G401 (cell line): Measurements from ENCODE around the gene NTPCR. TPM values are rescaled to one million over a fixed set of nuclear protein-coding genes. Genes with fewer than 3 reads are reported as not detected.

Source experiments
- DNase-seq: peaks from one replicate; pipeline ENCODE4 v3.0.0-alpha.2; 2015; ENCODE audit warnings: low spot score
- in situ Hi-C: cut with HindIII; loops from 2 replicates; pipeline ENCODE4 v1.10.0; 2016; ENCODE audit warnings: low sequenced_read_pairs, mixed read lengths
- total RNA-seq: library from RNA; depleted of rRNA; stranded (reverse); fragments of >200 nt; shearing (Covaris generic); gene quantifications from 2 replicates; pipeline ENCODE4 v1.2.3, GENCODE V29; 2014

Gene NTPCR
- total RNA-seq, 1 experiment from 2014 or later, result 46.2 TPM

DNA sequence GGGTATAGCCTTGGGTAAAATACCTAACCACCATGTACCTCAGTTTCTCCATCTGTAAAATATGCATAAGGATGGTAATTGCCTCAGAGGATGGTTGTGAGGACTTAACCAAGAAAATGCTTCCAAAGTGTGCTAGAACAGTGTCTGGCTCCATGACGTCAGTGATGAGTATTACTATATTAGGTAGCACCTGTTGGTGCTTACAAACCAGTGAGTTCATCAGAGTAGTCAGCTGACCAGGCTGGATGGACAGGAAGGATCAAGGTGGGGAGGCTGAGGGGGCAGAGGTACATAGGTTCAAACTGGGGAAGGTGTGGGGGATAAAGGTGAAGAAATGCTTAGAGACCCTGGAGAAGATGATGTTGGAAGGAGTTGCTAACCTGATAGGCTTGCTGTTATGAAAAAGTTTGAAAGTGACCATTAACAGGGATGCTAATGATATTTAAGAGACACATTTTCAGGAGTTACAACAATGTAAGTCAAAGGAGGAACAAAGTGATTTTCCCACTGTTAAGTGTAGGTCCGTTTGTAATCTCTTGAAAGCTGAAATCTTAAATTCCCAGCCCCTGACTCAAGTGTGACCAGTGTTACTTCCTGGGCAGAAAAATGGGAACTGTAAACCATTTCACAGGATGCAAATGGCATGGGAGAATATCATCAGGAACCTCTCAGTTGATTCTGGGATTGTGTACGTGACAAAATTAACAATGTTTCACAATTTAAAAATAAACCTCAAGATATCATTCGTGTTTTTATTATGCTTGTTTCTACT is 4.4 kb downstream of the NTPCR start:
- in situ Hi-C loops, result no loop called here
- no peak for DNase-seq

DNA sequence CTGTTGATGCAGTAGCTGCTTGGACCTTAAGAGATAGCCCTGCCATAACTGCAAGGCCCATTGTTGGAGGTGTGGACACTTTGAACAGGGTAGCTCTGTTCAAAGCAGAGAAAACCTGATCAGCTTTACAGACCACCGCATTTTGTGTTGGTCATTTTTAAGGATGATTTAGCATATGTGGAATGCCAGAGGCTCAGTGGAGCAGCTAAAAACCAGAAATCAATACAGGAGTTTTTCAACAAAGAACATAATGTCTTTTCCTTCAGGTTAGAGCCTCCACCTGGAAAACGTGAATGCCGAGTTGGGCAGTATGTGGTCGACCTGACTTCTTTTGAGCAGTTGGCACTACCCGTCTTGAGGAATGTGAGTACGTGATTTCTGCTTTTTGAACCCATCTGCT is 5.7 kb downstream of the NTPCR start:
- no peak for DNase-seq
- in situ Hi-C loops, result no loop called here

DNA sequence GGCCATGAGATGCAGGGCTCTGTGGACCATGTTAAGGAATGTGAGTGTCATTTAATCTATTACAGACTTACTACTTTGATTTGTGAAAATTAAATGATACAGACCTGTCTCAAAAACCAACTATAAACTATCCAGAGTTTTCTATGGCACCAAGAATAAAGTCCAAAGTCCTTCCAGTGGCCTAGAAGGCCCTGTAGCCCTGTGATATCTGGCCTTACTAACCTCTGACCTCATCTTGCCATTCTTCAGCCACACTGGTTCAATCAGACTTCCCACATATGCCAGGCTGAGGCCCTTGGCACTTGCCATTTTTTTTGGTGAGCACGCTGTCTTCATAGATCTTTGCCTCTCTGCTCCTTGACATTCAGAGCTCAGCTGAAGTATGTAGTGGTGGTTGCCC is 7.7 kb downstream of the NTPCR start:
- in situ Hi-C loops, result no loop called here

DNA sequence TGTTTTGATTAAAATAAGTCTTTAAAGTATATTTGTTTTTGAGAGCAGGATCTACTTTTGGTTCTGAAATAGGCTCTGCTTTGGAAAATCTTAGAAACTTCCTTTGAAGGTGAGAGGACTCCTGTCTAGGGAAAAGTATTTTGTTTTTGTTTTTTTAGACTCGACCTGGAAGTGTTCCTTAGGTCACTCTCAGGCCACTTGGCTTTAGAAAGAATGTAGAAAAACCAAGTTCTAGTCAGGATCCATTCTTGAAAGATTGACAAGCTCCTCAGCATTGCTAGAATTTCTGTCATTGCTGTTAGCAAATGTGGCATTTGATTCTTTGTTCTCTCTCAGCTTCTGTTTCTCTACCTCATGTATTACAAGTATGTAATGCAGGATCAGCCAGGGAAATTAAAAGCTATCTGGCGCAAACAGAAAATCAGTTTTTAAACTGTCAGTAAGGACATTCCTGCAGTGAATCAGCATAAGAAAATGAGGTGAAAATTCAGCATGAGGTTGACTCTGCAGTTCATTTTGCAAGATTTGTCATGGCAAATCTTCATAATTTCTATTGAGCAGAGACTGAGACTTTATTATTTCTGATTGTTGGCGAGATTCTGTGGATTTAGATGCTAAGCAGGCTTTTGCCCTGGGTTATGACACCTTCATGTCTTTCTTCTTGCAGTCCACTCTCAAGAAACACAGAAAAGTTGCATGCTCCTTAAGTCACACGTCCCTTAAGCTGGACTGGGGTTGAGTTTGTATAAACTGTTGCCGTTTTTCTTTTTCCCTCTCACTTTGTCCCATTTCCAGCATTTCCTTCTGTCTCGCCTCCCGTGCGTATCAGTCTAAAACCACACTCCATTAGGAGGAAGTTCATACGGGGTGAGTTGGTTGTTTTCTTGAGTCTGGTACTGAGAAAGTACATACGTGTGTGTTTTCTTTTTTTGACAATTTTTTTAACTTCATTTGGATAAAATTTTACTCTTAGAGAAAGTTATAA is 12.6 kb downstream of the NTPCR start:
- no peak for DNase-seq
- in situ Hi-C loops, result no loop called here

More for the DNA sequence above, 7.7 kb downstream of the NTPCR start:
- no peak for DNase-seq

DNA sequence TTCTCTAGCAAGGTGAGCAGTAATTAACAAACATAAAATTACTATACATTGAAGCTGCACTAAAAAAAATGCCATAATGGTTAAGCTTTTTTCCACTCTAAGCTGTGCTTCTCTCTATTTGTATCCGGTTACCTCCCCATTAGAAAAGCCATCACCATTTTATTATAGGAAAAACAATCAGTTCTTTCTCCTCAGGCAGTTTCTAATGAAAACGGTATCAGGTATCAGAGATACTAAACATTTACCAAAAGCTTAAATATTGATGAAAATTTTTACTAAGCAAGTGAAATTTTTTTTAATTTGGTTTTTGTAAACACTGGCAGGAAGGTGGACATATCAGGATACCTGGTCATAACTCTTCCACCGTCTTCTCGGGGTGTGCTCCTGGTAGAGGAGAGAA is 14.2 kb downstream of the NTPCR start:
- in situ Hi-C loops, result no loop called here

DNA sequence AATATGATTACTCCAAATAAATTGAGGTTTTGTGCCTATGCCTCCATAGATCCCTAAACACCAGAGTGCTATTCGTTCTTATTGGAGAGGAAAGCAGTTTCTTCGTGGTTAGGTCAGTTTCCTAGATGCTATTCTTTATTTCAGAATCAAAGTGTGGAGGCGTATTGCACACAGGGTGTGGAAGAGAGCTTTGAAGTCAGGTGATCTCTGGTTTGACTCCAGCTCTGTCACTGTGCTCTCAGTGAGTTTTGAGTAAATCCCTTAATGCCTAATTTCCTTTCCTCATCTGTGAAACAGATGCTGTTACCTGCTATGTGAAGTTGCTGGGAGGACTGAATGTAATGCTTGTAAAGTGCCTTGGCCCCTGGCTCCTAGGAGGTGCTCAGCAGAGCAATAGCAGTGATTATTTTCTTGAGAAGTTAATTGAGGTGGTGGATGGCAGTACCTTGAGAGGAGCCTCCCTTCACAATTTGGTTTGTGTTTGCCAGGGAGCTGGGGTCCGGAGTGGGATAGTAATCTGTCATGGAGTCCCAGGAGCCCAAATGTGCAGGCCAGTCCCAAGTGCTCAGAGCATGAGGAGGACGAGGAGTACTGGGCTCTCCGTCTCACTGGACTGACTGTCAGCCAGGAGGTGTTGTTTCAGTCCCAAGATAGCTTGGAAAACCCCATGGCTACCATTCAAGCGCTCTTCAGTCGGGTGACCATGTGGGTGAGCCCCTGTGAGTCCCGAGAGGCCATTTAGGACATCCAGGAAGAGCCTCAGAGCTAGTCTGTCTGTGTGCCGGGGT is 14.9 kb downstream of the NTPCR start:
- in situ Hi-C loops, result no loop called here
- no peak for DNase-seq

More for the DNA sequence above, 14.2 kb downstream of the NTPCR start:
- DNase-seq, result no peak

DNA sequence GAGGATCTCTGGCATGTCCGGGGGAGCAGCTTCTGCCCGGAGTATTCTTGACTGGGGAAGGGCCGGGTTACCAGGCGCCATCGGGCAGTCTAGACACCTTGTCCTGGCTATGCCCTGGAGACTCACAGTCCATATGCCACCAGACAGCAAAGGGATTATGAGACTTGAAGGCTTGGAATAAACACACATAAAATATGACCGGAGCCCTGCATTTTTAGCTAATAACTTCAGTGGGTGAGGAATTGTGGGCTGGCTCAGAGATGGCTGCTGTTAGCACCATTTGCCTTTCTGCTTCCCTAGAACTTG is 15.5 kb downstream of the NTPCR start:
- DNase-seq, result no peak
- in situ Hi-C loops, result no loop called here

DNA sequence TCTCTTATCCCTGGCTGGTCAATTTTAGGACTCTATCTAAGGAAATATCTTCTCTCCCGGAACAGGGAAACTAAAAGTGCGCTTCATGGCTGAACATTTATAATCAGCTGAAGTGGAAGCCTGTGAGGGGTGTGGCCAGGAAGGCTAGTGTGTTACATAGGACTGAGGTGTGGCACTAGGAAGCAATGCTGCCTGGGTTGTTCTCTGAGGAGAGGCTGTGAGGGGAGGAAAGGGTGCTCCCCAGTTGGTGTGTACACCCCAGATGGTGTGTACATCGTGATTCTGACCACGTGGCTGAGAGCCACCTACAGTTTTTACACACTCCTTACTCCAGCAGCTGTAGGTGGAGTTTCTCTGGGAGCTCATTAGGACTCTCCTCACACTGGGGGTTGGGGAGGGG is 16.3 kb downstream of the NTPCR start:
- in situ Hi-C loops, result no loop called here
- DNase-seq, result no peak

DNA sequence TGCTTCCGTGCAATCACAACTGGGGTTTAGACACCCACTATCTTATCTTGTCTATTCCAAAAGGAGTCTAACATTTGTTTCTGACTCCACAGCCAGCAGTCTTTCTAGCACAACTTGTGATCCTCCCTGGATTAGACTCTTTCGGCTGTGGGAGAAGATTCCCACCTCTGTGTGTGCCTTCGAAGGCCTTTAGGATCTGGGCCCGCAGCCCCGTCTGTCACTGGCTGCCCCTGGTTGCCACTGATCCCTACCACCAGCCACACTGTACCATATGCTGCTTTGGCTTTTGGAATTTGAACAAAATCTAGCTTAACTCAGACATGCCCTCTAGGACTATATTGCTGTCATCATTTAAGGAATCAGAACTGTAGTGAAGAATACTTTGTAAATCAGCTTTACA is 18.0 kb downstream of the NTPCR start:
- no peak for DNase-seq
- in situ Hi-C loops, result no loop called here

DNA sequence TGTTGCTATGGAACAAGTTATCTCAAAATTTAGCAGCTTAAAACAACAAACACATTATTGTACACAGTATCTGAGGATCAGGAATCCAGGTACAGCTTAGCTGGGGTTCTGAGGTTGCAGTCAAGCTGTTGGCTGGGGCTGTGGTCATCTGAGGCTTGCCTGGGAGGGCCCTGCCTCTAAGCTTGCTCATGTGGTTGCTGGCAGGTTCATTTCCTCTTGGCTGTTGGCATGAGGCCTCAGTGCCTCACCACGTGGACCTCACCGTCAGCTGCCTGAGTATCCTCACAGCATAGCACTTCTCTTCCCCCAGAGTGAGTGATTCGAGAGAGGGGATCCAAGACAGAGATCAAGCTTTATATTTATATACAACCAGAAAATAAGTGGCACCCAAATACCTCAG is 18.6 kb downstream of the NTPCR start:
- in situ Hi-C loops, result no loop called here
- DNase-seq, result peak; percentile 48

DNA sequence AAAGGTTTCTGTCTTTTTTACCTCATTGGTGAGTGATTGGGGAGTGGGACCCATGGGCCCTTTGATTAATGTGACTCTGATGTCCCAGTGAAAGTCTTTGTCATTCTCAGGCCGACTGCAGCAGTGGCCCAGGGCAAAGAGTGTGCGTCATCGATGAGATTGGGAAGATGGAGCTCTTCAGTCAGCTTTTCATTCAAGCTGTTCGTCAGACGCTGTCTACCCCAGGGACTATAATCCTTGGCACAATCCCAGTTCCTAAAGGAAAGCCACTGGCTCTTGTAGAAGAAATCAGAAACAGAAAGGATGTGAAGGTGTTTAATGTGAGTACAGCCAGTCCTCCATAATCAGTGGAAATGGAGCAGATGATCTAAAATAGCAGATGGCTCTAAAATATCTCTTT is 19.4 kb downstream of the NTPCR start:
- DNase-seq, result no peak
- in situ Hi-C loops, result no loop called here

DNA sequence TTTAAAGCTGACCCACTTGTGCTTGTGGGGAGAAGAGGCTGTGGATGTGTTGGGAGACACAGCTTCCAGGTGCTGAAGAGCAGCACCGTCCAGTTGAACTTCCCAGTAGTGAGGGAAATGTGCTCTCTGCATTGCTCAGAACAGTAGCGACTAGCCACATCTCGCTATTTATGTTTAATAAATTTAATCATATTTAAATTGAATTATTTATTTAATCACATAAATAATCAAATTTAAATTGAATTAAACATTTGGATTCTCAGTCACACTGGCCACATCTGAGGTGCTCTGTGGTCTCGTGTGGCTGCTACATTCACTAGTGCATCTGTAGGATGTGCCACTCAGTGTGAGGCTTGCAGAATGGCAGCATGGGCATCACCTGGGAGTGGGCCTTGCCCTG is 20.1 kb downstream of the NTPCR start:
- DNase-seq, result no peak
- in situ Hi-C loops, result no loop called here

DNA sequence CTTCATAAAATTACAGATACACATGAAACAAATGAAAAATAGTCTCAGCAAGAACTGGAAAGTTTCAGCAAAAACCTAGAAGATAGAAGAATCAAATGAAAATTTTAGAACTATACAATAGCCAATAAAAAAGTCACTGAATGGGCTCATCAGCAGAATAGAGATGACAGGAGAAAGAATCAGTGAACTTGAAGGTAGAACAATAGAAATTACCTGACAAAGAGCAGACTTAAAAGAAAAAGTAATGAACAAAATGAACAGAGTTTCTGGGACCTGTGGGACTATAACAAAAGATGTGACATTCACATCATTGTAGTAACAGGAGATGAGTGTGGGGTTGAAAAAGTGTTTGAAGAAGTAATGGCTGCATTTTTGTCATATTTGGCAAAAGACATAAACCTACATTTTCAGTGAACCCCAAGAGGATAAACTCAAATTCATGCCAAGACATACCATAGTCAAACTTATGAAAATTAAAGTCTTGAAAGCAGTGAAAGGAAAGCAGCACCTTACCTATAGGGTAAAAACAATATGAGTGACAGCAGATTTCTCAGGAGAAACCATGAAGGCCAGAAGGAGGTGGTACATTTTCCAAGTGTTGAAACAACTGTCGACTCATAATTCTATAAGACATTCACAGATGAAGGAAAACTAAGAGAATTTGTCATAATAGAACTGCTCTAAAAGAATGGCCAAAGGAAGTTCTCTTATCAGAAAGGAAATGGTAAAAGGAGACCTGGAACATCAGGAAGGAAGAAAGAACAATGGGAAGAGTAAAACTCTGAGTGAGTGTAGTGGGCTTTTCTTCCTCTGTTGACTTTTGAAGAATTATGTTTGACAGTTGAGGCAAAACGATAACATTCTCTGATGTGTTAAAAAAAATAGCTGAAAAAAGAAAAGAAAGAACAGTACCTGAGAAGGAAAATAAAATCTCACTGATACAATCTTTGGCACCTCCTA is 23.5 kb downstream of the NTPCR start:
- no peak for DNase-seq
- in situ Hi-C loops, result no loop called here

DNA sequence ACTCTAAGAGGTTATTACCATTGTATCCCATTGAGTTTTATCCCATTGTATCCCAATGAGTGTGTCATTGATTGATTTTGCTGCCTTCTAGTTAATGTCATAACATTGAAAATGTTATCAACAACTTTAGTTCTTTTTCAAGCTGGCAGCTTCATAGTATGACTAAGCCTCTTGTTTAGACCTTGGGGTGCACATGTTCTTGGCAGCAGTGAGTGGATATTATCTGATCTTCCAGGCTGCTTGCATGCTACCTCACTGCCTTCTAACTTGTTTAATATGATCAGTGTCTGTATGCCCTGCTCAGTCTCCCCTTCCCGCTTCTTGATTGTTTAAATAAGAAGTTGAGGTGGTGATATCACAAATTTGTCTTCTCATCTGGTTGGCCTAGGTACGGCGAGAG is 24.6 kb downstream of the NTPCR start:
- in situ Hi-C loops, result no loop called here
- no peak for DNase-seq

DNA sequence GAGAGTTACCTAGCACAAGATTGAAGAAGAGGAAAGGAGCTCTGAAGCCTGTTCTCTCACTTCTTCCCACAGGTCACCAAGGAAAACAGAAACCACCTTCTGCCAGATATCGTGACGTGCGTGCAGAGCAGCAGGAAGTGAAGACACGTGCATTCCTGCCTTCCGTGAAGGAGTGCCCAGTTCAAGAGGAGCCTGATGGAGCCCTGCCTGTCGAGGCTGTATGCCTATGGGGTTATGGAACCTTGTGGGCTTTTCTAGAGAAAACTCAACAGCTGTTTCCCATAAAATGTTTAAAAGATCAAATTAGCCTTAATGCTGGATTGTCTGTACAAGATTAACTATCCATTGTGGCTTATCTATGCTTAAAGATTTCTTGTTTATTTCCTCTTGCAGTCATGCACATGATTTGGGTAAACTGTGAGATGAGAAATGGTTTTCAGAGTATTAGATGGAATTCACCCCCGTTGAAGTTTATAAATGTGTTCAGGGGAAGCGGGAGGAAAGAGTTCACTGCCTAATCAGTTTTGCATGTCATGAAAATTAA is 27.8 kb downstream of the NTPCR start:
- in situ Hi-C loops, result no loop called here
- no peak for DNase-seq

DNA sequence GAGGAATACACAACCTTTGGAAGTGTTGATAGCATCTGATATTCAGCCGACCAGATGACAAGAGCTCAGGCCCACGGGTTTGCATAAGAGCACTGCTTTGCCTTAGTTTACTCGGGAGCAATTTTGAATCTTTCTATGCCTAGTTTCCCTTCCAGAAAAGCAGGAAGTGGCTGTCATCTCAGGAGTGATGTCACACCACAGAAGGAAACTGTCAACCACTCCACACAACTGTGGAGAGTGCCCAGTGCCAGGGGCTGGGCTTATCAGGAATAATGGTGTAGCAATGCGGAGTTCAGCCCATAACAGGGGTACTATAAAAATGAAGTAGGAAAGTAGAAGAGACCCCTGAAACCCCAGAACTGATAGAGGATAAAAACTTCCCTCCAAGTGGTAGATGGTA is 28.4 kb downstream of the NTPCR start:
- in situ Hi-C loops, result no loop called here

DNA sequence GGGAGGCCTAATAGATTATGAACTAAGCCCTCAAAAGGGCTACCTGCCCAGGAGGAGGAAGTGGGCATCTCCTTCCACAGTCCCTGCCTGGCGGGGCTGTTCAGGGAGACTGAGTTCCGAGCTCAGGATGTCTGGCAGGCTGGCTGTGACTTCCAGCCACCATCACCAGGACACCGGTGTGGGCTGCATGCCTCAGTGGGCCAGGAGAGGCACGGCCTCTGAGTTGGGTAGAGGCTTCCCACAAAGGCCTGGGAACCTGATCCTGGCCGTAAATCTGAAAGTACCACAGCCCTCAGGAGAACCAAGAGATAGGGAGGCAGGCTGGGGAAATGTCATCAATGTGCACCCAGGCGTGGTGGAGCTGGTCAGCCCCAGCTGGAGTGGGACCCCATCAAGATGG is 29.1 kb downstream of the NTPCR start:
- in situ Hi-C loops, result no loop called here
- no peak for DNase-seq

More for the DNA sequence above, 28.4 kb downstream of the NTPCR start:
- DNase-seq, result no peak

DNA sequence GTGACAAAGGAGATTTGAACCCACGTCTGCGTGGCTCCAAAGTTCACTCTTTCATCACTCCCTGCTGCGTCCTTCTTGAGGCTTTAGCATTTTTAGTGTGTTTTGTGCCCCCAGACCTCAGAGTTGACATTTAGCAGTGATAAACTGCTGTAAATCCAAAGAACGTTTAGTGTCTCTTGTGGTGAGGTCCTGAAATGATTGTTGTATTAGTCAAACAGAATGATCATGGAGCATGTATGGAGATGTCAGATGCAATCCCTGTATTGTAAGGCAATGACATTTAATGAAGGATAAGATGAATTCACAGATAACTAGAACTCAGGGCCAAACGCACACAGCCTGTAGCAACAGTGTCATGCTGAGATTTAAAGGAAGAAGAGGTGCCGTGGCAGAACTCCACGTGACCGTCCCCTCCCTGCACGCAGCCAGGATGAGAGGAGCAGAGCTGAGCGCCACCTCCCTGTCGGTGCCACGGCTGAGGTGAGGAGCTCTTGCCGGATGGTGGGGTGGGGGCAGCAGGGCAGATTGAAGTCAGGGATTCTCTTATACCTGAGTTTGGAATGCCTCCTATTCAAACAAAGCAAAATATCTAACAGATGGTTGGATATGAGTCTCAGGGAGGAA is 30.1 kb downstream of the NTPCR start:
- peak; percentile 75 for DNase-seq
- in situ Hi-C loops, result no loop called here
